ENCODE results near the gene BPTF.

The BPTF gene

DNA sequence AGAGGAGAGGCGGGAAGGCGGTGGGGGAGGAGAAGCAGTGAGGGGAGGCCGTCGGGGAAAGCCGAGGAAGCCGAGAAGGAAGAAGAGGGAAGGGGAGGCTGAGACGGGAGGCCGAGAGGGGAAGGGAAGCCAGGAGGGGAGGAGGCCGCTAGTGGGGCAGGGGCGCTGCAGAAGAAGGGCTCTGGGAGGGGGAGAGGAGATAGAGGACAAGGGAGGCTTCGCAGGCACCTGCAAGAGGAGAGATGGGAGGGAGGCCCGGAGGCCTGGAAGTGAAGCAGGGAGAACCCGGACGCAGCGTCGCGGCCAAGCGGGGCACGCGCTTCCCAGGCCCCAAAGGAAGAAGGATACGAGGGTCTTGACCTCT is 168.7 kb downstream of the BPTF start (continued):
- TF ChIP-seq, protein P1, sequence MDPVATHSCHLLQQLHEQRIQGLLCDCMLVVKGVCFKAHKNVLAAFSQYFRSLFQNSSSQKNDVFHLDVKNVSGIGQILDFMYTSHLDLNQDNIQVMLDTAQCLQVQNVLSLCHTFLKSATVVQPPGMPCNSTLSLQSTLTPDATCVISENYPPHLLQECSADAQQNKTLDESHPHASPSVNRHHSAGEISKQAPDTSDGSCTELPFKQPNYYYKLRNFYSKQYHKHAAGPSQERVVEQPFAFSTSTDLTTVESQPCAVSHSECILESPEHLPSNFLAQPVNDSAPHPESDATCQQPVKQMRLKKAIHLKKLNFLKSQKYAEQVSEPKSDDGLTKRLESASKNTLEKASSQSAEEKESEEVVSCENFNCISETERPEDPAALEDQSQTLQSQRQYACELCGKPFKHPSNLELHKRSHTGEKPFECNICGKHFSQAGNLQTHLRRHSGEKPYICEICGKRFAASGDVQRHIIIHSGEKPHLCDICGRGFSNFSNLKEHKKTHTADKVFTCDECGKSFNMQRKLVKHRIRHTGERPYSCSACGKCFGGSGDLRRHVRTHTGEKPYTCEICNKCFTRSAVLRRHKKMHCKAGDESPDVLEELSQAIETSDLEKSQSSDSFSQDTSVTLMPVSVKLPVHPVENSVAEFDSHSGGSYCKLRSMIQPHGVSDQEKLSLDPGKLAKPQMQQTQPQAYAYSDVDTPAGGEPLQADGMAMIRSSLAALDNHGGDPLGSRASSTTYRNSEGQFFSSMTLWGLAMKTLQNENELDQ (tag by site-specific recombination; IDR thresholded peaks at IDR 0.05; ENCODE audit: low read depth), result no peak
- TF ChIP-seq ZNF658 (tag by site-specific recombination; IDR thresholded peaks at IDR 0.05) (no peak), ZNF510 (tag by site-specific recombination; IDR thresholded peaks at IDR 0.05; ENCODE audit: insufficient replicate concordance) (no peak), GLIS1 (tag by site-specific recombination; IDR thresholded peaks at IDR 0.05) (peak; percentile 74), SP3 (tag by site-specific recombination; IDR thresholded peaks at IDR 0.05) (peak; percentile 60; the same call in 1 of the 2 replicates), ZNF514 (tag by site-specific recombination; IDR thresholded peaks at IDR 0.05) (no peak), ZNF37A (tag by site-specific recombination; IDR thresholded peaks at IDR 0.05) (no peak), OVOL3 (tag by site-specific recombination; IDR thresholded peaks at IDR 0.05) (peak; percentile 81), ZNF404 (tag by site-specific recombination; IDR thresholded peaks at IDR 0.05) (no peak), ZNF670 (tag by site-specific recombination; IDR thresholded peaks at IDR 0.05; ENCODE audit: low read depth) (no peak), ZNF214 (tag by site-specific recombination; IDR thresholded peaks at IDR 0.05; ENCODE audit: borderline replicate concordance) (no peak), ZNF76 (tag by site-specific recombination; IDR thresholded peaks at IDR 0.05; ENCODE audit: borderline replicate concordance, low read depth) (peak; percentile 86), ZNF10 (tag by site-specific recombination; IDR thresholded peaks at IDR 0.05) (no peak; the same call in 1 of the 2 replicates), ZNF114 (tag by site-specific recombination; IDR thresholded peaks at IDR 0.05) (no peak), ZNF473 (tag by site-specific recombination; IDR thresholded peaks at IDR 0.05) (no peak), ZBTB21 (tag by site-specific recombination; IDR thresholded peaks at IDR 0.05) (peak; percentile 32; the same call in 1 of the 2 replicates), SETDB1 (IDR thresholded peaks at IDR 0.05; ENCODE audit: insufficient read length, low read length) (no peak), BCL11A (tag by site-specific recombination; IDR thresholded peaks at IDR 0.05; ENCODE audit: low read depth) (peak; percentile 96; the same call in 1 of the 2 replicates), ZNF184 (tag by site-specific recombination; IDR thresholded peaks at IDR 0.05) (no peak), ZNF146 (tag by site-specific recombination; IDR thresholded peaks at IDR 0.05) (peak; percentile 60; the same call in 1 of the 2 replicates), ZBTB8A (tag by site-specific recombination; IDR thresholded peaks at IDR 0.05) (peak; percentile 77), ZNF792 (tag by site-specific recombination; IDR thresholded peaks at IDR 0.05) (peak; percentile 82; the same call in 1 of the 2 replicates), ZSCAN23 (tag by site-specific recombination; IDR thresholded peaks at IDR 0.05) (peak; percentile 80), SP2 (tag by site-specific recombination; IDR thresholded peaks at IDR 0.05) (peak; percentile 40), ZNF2 (tag by site-specific recombination; IDR thresholded peaks at IDR 0.05) (peak; percentile 94), TRIM28 (IDR thresholded peaks at IDR 0.05; ENCODE audit: borderline replicate concordance, low read length) (no peak)
- TF ChIP-seq, protein P2, sequence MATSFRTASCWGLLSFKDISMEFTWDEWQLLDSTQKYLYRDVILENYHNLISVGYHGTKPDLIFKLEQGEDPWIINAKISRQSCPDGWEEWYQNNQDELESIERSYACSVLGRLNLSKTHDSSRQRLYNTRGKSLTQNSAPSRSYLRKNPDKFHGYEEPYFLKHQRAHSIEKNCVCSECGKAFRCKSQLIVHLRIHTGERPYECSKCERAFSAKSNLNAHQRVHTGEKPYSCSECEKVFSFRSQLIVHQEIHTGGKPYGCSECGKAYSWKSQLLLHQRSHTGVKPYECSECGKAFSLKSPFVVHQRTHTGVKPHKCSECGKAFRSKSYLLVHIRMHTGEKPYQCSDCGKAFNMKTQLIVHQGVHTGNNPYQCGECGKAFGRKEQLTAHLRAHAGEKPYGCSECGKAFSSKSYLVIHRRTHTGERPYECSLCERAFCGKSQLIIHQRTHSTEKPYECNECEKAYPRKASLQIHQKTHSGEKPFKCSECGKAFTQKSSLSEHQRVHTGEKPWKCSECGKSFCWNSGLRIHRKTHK (tag by site-specific recombination; IDR thresholded peaks at IDR 0.05), result no peak
- TF ChIP-seq, protein P3, sequence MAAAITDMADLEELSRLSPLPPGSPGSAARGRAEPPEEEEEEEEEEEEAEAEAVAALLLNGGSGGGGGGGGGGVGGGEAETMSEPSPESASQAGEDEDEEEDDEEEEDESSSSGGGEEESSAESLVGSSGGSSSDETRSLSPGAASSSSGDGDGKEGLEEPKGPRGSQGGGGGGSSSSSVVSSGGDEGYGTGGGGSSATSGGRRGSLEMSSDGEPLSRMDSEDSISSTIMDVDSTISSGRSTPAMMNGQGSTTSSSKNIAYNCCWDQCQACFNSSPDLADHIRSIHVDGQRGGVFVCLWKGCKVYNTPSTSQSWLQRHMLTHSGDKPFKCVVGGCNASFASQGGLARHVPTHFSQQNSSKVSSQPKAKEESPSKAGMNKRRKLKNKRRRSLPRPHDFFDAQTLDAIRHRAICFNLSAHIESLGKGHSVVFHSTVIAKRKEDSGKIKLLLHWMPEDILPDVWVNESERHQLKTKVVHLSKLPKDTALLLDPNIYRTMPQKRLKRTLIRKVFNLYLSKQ (tag by site-specific recombination; IDR thresholded peaks at IDR 0.05; ENCODE audit: borderline replicate concordance), result 0 out of 2 replicates have a peak, but pooled peaks have one; percentile 46
- TF ChIP-seq, protein P4, sequence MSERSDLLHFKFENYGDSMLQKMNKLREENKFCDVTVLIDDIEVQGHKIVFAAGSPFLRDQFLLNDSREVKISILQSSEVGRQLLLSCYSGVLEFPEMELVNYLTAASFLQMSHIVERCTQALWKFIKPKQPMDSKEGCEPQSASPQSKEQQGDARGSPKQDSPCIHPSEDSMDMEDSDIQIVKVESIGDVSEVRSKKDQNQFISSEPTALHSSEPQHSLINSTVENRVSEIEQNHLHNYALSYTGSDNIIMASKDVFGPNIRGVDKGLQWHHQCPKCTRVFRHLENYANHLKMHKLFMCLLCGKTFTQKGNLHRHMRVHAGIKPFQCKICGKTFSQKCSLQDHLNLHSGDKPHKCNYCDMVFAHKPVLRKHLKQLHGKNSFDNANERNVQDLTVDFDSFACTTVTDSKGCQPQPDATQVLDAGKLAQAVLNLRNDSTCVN (tag by site-specific recombination; optimal IDR thresholded peaks at IDR 0.05), result peak; percentile 93
- TF ChIP-seq, protein P5, sequence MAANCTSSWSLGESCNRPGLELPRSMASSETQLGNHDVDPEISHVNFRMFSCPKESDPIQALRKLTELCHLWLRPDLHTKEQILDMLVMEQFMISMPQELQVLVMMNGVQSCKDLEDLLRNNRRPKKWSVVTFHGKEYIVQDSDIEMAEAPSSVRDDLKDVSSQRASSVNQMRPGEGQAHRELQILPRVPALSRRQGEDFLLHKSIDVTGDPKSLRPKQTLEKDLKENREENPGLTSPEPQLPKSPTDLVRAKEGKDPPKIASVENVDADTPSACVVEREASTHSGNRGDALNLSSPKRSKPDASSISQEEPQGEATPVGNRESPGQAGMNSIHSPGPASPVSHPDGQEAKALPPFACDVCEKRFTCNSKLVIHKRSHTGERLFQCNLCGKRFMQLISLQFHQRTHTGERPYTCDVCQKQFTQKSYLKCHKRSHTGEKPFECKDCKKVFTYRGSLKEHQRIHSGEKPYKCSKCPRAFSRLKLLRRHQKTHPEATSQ (tag by site-specific recombination; IDR thresholded peaks at IDR 0.05), result peak; percentile 98
- TF ChIP-seq, protein P6, sequence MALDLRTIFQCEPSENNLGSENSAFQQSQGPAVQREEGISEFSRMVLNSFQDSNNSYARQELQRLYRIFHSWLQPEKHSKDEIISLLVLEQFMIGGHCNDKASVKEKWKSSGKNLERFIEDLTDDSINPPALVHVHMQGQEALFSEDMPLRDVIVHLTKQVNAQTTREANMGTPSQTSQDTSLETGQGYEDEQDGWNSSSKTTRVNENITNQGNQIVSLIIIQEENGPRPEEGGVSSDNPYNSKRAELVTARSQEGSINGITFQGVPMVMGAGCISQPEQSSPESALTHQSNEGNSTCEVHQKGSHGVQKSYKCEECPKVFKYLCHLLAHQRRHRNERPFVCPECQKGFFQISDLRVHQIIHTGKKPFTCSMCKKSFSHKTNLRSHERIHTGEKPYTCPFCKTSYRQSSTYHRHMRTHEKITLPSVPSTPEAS (tag by site-specific recombination; IDR thresholded peaks at IDR 0.05), result peak; percentile 82
- TF ChIP-seq, protein P7, sequence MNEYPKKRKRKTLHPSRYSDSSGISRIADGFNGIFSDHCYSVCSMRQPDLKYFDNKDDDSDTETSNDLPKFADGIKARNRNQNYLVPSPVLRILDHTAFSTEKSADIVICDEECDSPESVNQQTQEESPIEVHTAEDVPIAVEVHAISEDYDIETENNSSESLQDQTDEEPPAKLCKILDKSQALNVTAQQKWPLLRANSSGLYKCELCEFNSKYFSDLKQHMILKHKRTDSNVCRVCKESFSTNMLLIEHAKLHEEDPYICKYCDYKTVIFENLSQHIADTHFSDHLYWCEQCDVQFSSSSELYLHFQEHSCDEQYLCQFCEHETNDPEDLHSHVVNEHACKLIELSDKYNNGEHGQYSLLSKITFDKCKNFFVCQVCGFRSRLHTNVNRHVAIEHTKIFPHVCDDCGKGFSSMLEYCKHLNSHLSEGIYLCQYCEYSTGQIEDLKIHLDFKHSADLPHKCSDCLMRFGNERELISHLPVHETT (tag by site-specific recombination; IDR thresholded peaks at IDR 0.05), result peak; percentile 87
